Liver (tissue), 9 donors: ENCODE results near the gene AP3B1. TPM values are rescaled to one million over a fixed set of nuclear protein-coding genes. Genes with fewer than 3 reads are reported as not detected.

Experiments
- DNase-seq: peaks from one replicate; pipeline ENCODE4 v3.0.0-alpha.2; 2017; ENCODE audit warnings: low spot score
- H3K27ac ChIP-seq, 2 donors: one replicate each; pipeline ENCODE4 v1.7.0; 2013; ENCODE audit warnings: inconsistent platforms in 2 of 2, low read length in 2 of 2, control low read depth in 1 of 2, low read depth in 1 of 2, mild to moderate bottlenecking in 1 of 2
- H3K27me3 ChIP-seq, 4 donors: one replicate each; pipeline versions ENCODE4 v1.6.1 to v1.7.0; 2013; ENCODE audit warnings: low read length in 3 of 4, inconsistent platforms in 1 of 4, mild to moderate bottlenecking in 1 of 4, moderate library complexity in 1 of 4; ENCODE audit not compliant: control insufficient read depth in 4 of 4, insufficient read depth in 4 of 4
- H3K36me3 ChIP-seq, 4 donors: one replicate each; pipeline versions ENCODE4 v1.6.1 to v1.7.0; 2013; ENCODE audit warnings: low read length in 3 of 4, mild to moderate bottlenecking in 3 of 4, low read depth in 1 of 4, moderate library complexity in 1 of 4; ENCODE audit not compliant: control insufficient read depth in 4 of 4, insufficient read depth in 3 of 4
- H3K4me1 ChIP-seq, 4 donors: one replicate each; pipeline versions ENCODE4 v1.6.1 to v1.7.0; 2013; ENCODE audit warnings: low read length in 3 of 4, mild to moderate bottlenecking in 3 of 4, moderate library complexity in 1 of 4; ENCODE audit not compliant: control insufficient read depth in 4 of 4, insufficient read depth in 4 of 4
- H3K4me3 ChIP-seq, 3 donors: one replicate each; pipeline versions ENCODE4 v1.6.1 to v1.7.0; 2013; ENCODE audit warnings: low read length in 3 of 3, control low read depth in 1 of 3, low read depth in 1 of 3, mild to moderate bottlenecking in 1 of 3
- H3K9ac ChIP-seq, 2 donors: one replicate each; pipeline ENCODE4 v1.7.0; 2013; ENCODE audit warnings: low read length in 2 of 2, mild to moderate bottlenecking in 2 of 2, moderate library complexity in 2 of 2, control low read depth in 1 of 2, low read depth in 1 of 2
- H3K9me3 ChIP-seq, 4 donors: one replicate each; pipeline versions ENCODE4 v1.6.1 to v1.7.0; 2013; ENCODE audit warnings: low read length in 3 of 4; ENCODE audit not compliant: control insufficient read depth in 4 of 4
- FOXA1 ChIP-seq: IDR thresholded peaks from 2 replicates; pipeline ENCODE4 v1.6.1; 2016; ENCODE audit warnings: antibody characterized with exemption
- FOXA2 ChIP-seq: IDR thresholded peaks from 2 replicates; pipeline ENCODE4 v1.6.1; 2016; ENCODE audit warnings: antibody characterized with exemption
- GABPA ChIP-seq, 2 donors: IDR thresholded peaks in 1 of 2; conservative IDR thresholded peaks in 1 of 2; 2 replicates each; pipeline ENCODE4 v1.6.1; 2016; ENCODE audit warnings: antibody characterized with exemption in 2 of 2, mild to moderate bottlenecking in 1 of 2, moderate library complexity in 1 of 2
- HNF4A ChIP-seq, 2 donors: conservative IDR thresholded peaks; 2 replicates each; pipeline ENCODE4 v1.6.1; 2016; ENCODE audit warnings: antibody characterized with exemption in 2 of 2, mild to moderate bottlenecking in 2 of 2
- HNF4G ChIP-seq: IDR thresholded peaks from 2 replicates; pipeline ENCODE4 v1.6.1; 2016; ENCODE audit warnings: antibody characterized with exemption
- JUND ChIP-seq, 2 donors: IDR thresholded peaks; 2 replicates each; pipeline ENCODE4 v1.6.1; 2016; ENCODE audit warnings: antibody characterized with exemption in 2 of 2
- NR2F2 ChIP-seq: IDR thresholded peaks from 2 replicates; pipeline ENCODE4 v1.6.1; 2016; ENCODE audit warnings: antibody characterized with exemption
- RAD21 ChIP-seq, 2 donors: IDR thresholded peaks; 2 replicates each; pipeline ENCODE4 v1.6.1; 2016; ENCODE audit warnings: antibody characterized with exemption in 2 of 2, mild to moderate bottlenecking in 2 of 2
- SP1 ChIP-seq: IDR thresholded peaks from 2 replicates; pipeline ENCODE4 v1.6.1; 2018; ENCODE audit warnings: antibody characterized with exemption, mild to moderate bottlenecking
- TAF1 ChIP-seq: conservative IDR thresholded peaks from 2 replicates; pipeline ENCODE4 v1.6.1; 2016; ENCODE audit warnings: antibody characterized with exemption, mild to moderate bottlenecking
- YY1 ChIP-seq: IDR thresholded peaks from 2 replicates; pipeline ENCODE4 v1.6.1; 2016; ENCODE audit warnings: antibody characterized with exemption, mild to moderate bottlenecking
- WGBS: extraction: QIAGEN DNeasy Blood & Tissue Kit; methylation state at CpG from one replicate; pipeline ENCODE4 v1.1.7; 2013; 5-methylcytosine and 5-hydroxymethylcytosine counted together
- polyA plus RNA-seq, 2 donors: library from polyadenylated mRNA; stranded (reverse) in 1 of 2; unstranded in 1 of 2; fragments of 200-250 nt in 1 of 2; fragments of >200 nt in 1 of 2; fragmentation: Nextera tagmentation in 1 of 2; extraction: Ambion mirVana in 1 of 2; gene quantifications; one replicate each; pipeline versions ENCODE4 v1.2.1 to v1.2.3, GENCODE V29; 2013 to 2015
- total RNA-seq, 2 donors: library from RNA; depleted of rRNA; stranded (reverse); fragments of >200 nt; gene quantifications; one replicate each; pipeline ENCODE4 v1.2.3, GENCODE V29; 2014
- TF ChIP-seq, protein P1 (sequence below): IDR thresholded peaks from 2 replicates; pipeline ENCODE4 v1.6.1; 2016; ENCODE audit warnings: antibody characterized with exemption
- TF ChIP-seq, protein P2 (sequence below): IDR thresholded peaks from 2 replicates; pipeline ENCODE4 v1.6.1; 2016; ENCODE audit warnings: antibody characterized with exemption
- TF ChIP-seq, protein P3 (sequence below): fragments of 150-350 bp; IDR thresholded peaks from 2 replicates; pipeline ENCODE4 v1.5.1; 2017; ENCODE audit warnings: improper control_type of control experiment, low read depth, low read length; ENCODE audit not compliant: missing input control
- TF ChIP-seq, protein P4 (sequence below): IDR thresholded peaks from 2 replicates; pipeline ENCODE4 v1.6.1; 2016; ENCODE audit warnings: antibody characterized with exemption
- TF ChIP-seq, protein P5 (sequence below): IDR thresholded peaks from 2 replicates; pipeline ENCODE4 v1.6.1; 2016; ENCODE audit warnings: antibody characterized with exemption, mild to moderate bottlenecking
- donor health status: healthy.
- donor health status: healthy.
- donor health status: healthy.
- donor health status: healthy.
- donor health status: healthy.

Gene AP3B1
- total and polyA plus RNA-seq, 4 donors: 8.2 to 23.1 (median 14.4) TPM

DNA sequence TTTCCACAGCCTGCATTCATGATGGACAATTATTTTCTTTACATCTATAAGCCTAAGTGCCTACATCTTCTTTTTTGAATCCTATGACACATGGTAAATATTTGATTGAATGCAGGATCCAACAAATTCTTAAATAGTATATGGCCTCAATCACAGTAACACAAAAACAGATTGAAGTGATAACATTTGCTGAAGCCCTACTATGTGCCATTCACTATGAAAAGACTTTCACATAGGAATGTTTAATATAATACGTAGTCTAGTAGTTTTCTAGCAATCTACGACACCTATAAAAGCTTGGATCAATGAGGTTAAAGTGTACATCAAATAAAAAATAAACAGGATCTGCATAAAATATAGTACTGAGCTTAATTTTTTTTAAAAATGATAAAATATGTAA lies 231.0 kb downstream of the AP3B1 start (continued):
- TF ChIP-seq FOXA2: no peak
- TF ChIP-seq JUND (IDR thresholded peaks at IDR 0.05): no peak
- TF ChIP-seq, protein P1, sequence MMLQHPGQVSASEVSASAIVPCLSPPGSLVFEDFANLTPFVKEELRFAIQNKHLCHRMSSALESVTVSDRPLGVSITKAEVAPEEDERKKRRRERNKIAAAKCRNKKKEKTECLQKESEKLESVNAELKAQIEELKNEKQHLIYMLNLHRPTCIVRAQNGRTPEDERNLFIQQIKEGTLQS: no peak

DNA sequence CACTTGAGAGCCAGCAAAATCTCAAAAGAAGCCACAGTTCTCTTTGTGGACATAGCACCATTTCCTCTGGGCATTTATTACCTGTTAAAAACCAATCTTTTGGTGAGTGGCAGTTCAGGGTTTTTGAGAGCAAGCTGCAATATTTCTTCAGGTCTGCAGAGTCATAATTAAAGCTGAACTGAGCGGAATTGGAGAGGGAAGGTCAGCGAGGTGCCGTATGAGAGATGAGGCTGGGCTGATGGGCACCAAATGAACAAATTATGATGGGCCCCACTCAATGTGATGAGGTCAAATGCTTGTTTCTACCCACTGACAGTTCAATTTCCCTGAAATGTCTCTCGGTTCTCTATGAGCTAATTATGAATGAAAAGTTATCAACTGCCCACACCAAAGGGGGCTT lies 231.9 kb downstream of the AP3B1 start:
- TF ChIP-seq, protein P1: no peak
- TF ChIP-seq TAF1: no peak
- TF ChIP-seq NR2F2: no peak
- TF ChIP-seq YY1: no peak
- no peak for TF ChIP-seq SP1
- no peak for TF ChIP-seq FOXA2
- TF ChIP-seq HNF4G: no peak
- no peak for TF ChIP-seq GABPA (IDR thresholded peaks at IDR 0.05 in 1 of 2, conservative IDR thresholded peaks at IDR 0.05 in 1 of 2)
- TF ChIP-seq JUND (IDR thresholded peaks at IDR 0.05): no peak
- TF ChIP-seq, protein P2, sequence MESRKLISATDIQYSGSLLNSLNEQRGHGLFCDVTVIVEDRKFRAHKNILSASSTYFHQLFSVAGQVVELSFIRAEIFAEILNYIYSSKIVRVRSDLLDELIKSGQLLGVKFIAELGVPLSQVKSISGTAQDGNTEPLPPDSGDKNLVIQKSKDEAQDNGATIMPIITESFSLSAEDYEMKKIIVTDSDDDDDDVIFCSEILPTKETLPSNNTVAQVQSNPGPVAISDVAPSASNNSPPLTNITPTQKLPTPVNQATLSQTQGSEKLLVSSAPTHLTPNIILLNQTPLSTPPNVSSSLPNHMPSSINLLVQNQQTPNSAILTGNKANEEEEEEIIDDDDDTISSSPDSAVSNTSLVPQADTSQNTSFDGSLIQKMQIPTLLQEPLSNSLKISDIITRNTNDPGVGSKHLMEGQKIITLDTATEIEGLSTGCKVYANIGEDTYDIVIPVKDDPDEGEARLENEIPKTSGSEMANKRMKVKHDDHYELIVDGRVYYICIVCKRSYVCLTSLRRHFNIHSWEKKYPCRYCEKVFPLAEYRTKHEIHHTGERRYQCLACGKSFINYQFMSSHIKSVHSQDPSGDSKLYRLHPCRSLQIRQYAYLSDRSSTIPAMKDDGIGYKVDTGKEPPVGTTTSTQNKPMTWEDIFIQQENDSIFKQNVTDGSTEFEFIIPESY: no peak
- no peak for TF ChIP-seq FOXA1
- TF ChIP-seq, protein P3, sequence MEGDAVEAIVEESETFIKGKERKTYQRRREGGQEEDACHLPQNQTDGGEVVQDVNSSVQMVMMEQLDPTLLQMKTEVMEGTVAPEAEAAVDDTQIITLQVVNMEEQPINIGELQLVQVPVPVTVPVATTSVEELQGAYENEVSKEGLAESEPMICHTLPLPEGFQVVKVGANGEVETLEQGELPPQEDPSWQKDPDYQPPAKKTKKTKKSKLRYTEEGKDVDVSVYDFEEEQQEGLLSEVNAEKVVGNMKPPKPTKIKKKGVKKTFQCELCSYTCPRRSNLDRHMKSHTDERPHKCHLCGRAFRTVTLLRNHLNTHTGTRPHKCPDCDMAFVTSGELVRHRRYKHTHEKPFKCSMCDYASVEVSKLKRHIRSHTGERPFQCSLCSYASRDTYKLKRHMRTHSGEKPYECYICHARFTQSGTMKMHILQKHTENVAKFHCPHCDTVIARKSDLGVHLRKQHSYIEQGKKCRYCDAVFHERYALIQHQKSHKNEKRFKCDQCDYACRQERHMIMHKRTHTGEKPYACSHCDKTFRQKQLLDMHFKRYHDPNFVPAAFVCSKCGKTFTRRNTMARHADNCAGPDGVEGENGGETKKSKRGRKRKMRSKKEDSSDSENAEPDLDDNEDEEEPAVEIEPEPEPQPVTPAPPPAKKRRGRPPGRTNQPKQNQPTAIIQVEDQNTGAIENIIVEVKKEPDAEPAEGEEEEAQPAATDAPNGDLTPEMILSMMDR: no peak
- no peak overlapping the region for H3K9ac ChIP-seq
- no peak for DNase-seq
- H3K27ac ChIP-seq: no peak overlapping the region
- no peaks in the 10 kb centered on the region for H3K9me3 ChIP-seq
- no peaks in the 10 kb centered on the region for H3K4me1 ChIP-seq
- no peaks in the 10 kb centered on the region for H3K36me3 ChIP-seq
- no peak overlapping the region for H3K4me3 ChIP-seq
- WGBS: 97% methylated on average over 4 of the region's 4 CpGs
- H3K27me3 ChIP-seq: no peaks in the 10 kb centered on the region

DNA sequence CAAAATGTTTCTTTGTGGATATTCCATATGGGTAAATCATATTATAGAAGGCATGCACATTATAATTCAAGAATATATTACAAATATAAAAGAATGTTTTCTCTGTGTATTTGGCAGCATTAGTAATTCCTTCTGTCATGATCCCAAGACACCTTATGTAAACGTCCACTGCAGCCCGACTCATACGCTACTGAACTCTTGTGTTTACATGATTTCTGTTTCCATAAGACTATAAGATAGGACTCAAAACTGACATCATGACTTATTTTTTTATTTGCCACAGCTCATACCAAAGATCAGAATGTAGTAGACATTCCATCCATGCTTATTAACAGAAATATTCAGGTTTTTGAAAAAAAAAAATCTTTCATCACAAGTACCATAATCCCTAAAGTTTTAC lies 234.1 kb downstream of the AP3B1 start:
- no peak for DNase-seq
- H3K36me3 ChIP-seq: no peaks in the 10 kb centered on the region
- H3K27me3 ChIP-seq: no peaks in the 10 kb centered on the region
- no peak overlapping the region for H3K27ac ChIP-seq
- WGBS: 88% methylated on average over 3 of the region's 3 CpGs
- no peak overlapping the region for H3K9ac ChIP-seq
- H3K9me3 ChIP-seq: no peaks in the 10 kb centered on the region
- no peak overlapping the region for H3K4me3 ChIP-seq
- no peaks in the 10 kb centered on the region for H3K4me1 ChIP-seq
- no peak for TF ChIP-seq TAF1
- no peak for TF ChIP-seq GABPA (IDR thresholded peaks at IDR 0.05 in 1 of 2, conservative IDR thresholded peaks at IDR 0.05 in 1 of 2)
- TF ChIP-seq JUND (IDR thresholded peaks at IDR 0.05): no peak
- no peak for TF ChIP-seq SP1
- TF ChIP-seq NR2F2: no peak
- no peak for TF ChIP-seq YY1
- TF ChIP-seq, protein P3: no peak
- TF ChIP-seq RAD21 (IDR thresholded peaks at IDR 0.05): no peak
- TF ChIP-seq, protein P4, sequence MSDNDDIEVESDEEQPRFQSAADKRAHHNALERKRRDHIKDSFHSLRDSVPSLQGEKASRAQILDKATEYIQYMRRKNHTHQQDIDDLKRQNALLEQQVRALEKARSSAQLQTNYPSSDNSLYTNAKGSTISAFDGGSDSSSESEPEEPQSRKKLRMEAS: no peak
- no peak for TF ChIP-seq HNF4G
- TF ChIP-seq, protein P2: no peak
- no peak for TF ChIP-seq HNF4A (conservative IDR thresholded peaks at IDR 0.05)
- no peak for TF ChIP-seq FOXA2
- TF ChIP-seq, protein P1: no peak
- TF ChIP-seq, protein P5, sequence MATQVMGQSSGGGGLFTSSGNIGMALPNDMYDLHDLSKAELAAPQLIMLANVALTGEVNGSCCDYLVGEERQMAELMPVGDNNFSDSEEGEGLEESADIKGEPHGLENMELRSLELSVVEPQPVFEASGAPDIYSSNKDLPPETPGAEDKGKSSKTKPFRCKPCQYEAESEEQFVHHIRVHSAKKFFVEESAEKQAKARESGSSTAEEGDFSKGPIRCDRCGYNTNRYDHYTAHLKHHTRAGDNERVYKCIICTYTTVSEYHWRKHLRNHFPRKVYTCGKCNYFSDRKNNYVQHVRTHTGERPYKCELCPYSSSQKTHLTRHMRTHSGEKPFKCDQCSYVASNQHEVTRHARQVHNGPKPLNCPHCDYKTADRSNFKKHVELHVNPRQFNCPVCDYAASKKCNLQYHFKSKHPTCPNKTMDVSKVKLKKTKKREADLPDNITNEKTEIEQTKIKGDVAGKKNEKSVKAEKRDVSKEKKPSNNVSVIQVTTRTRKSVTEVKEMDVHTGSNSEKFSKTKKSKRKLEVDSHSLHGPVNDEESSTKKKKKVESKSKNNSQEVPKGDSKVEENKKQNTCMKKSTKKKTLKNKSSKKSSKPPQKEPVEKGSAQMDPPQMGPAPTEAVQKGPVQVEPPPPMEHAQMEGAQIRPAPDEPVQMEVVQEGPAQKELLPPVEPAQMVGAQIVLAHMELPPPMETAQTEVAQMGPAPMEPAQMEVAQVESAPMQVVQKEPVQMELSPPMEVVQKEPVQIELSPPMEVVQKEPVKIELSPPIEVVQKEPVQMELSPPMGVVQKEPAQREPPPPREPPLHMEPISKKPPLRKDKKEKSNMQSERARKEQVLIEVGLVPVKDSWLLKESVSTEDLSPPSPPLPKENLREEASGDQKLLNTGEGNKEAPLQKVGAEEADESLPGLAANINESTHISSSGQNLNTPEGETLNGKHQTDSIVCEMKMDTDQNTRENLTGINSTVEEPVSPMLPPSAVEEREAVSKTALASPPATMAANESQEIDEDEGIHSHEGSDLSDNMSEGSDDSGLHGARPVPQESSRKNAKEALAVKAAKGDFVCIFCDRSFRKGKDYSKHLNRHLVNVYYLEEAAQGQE: no peak
